SK-N-DZ (cell line): Measurements from ENCODE around the gene ZBTB22.

Source experiments
- DNase-seq: peaks from one replicate; pipeline ENCODE4 v3.0.0-alpha.2; 2015; ENCODE audit warnings: low spot score

Gene ZBTB22

DNA sequence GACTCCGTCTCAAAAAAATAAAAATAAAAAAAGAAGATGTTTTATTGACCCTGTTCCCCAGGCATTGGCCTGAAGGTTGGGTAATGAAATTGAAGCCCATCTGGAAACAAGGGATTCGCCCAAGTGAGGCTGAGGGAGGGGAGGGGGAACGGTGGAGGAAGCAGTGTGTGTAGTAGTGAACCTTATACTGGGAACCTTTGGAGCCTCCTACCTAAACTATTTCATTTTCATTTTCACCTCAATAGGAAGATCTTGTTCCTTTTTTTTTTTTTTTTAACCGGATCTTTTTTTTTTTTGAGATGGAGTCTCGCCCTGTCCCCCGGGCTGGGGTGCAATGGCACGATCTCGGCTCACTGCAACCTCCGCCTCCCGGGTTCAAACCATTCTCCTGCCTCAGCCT, 13.2 kb upstream of the ZBTB22 start:
- DNase-seq, result no peak

- DNase-seq, result no peak
Measured at GRCh38 chr6:33329058-33329457, 11.5 kb upstream of the ZBTB22 start.

GRCh38 chr6:33324125-33324524, 6.6 kb upstream of the ZBTB22 start:
- DNase-seq, result no peak

GRCh38 chr6:33323623-33323948, 6.0 kb upstream of the ZBTB22 start:
- no peak for DNase-seq

- no peak for DNase-seq
Measured at GRCh38 chr6:33321227-33321626, 3.7 kb upstream of the ZBTB22 start.

GRCh38 chr6:33320315-33321181, 3.0 kb upstream of the ZBTB22 start:
- DNase-seq, result no peak

GRCh38 chr6:33319939-33320314, 2.4 kb upstream of the ZBTB22 start:
- DNase-seq, result no peak

- no peak for DNase-seq
Measured at GRCh38 chr6:33318426-33319073, 1.0 kb upstream of the ZBTB22 start.

- no peak for DNase-seq
Measured at GRCh38 chr6:33317419-33317668, 200 bp downstream of the ZBTB22 start.

DNA sequence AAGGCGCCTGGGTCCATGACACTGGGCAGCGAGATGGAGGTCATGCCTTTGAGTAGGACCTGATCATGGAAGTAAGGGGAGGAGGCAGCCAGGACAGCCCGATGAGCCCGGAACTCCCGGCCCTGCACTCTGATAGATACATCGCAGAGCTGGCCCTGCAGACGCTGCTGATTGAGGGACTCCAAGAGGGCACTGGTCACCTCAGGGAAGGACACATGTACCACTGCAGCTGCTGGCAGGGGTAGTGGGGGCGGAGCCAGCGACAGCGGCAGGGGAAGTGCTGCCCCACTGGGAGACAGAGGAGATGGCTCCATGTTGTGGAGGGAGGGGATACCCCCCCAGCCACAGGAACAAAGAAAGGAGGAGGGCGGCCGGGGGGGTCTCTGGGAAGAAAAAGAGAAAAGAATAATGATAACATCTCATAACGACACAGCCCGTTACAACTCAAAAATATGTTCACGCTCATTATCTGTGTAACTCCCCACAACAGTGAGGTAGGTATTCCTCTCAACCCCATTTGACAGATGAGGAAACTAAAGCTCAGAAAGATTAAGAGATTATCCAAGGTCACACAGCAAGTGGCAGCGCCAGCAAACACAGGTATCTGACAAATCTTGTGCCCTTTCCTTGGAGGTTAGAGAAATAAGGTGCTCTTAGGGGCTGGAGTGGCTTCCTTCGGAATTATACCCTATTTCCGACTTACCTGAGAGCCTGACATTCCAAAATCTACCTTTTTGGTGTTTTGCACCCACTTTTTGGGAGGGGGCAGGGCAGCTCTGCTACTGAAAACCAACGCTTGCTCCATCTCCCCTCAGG, 733 bp downstream of the ZBTB22 start:
- no peak for DNase-seq

DNA sequence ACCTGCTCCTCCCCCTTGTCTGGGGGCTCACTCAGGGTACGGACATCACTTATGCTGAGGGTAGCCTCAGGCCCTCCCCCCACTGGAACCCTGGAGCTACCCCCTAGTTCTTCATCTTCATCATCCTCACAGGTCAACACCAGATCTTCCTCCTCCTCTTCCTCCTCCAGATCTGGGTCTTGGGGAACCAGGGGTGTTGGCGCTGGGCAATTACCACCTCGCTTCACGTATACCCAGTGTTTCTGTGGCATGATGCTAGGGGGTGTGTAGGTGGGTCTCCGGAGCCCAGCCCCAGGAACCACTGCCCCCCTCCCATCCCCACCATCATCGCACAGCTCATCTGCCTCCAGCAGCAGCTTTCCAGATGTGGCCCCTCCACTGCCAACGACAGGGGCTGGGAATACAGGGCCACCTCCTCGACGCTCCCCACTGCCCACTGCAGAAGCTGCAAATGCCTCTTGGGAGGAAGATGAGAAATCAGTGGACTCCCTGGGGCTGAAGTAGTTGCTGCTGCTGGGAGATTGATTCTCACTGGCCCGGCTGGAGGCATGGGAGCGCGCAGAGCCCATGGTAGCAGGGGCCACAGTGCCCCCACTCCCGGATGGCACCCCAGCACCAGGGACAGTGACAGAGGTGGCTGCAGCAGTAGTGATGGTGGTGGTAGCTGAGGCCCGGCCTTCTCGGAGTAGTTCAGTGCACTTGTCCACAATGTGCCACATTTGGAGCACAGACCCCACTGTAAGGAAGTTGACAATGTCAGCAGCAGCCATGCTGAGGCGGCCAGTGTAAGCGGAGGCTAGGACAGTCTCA, 1.5 kb downstream of the ZBTB22 start:
- no peak for DNase-seq

DNA sequence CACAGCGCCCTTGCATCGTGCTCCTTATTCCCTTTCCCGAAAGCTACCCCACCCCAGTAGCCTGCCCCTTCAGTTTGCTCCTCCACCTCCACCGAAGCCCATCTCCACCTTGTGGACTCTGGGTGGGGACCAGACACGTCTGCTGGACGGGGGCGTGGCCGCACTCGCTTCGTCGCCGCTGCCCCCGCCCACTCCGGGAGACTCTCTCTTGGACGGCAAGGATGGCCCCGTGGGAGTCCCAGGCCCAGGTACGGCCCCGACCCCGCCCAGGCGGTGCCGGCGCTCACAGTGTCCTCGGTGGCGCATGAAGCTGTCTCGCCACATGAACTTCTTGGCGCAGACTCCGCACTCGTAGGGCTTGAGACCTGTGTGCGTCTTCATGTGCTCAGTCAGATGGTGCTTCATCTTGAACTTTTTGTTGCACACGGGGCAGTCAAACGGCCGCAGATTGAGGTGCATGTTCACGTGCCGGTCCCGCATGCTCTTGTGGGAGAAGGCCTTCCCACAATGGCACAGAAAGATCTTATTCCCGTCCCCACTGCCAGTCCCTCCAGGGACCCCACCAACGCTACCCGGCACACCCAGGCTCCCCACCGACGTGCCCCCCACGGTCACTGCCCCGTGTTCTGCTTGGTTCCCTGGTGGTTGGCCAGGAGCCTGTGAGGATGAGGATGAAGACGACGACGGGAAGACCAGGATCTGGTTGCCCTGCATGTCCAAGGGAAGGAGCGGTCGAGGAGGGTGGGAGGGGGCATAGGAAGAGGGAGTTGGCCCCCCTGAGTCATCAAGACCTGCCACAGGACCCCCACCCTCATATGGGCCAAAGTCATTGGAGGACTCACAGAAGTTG, 2.4 kb downstream of the ZBTB22 start:
- no peak for DNase-seq

GRCh38 chr6:33314515-33314942, 3.0 kb downstream of the ZBTB22 start:
- DNase-seq, result peak; percentile 31

DNA sequence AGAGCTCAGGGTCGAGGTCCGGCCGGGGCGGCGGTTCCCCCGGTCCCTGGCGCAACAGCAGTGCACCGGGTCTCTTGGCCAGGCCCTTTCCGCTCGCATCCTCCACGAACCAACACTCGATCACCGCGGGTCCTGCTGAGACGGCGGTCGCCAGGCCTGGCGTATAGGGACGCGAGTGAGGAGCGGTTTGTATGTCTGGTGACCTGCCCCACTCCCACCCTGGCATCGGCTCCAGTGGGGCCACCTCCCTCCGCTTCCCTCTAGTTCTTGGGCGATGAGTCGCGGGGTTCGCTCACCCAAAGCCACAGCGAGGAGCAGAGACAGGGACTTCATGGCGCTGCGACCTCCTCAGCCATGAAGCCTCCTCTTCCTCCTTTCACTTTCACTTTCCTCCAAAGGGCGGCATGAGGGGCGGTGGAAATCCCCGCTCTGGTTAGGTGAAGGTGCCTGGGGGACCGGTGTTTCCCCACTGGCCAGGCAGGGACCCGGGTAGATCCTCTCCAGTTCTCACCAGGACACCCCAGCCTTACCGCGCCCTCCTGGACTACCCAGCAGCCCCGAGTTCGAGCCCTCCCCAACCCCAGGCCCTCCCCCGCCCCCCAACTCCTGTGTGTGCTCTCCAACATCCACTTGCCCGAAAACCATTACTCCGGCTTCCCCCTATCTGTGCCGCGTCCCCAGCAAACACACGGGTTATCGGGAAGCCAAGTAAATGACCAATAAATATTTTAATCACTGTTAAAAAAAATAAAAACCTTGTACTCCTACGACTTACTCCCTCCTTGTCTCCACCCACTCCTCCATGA, 3.6 kb downstream of the ZBTB22 start, which contains the start of gene TAPBP:
TAPBP (minus strand) TSS at position 370 of the 806 bp plus-strand sequence; CDS start at position 333, 37 bp downstream.
- no peak for DNase-seq

DNA sequence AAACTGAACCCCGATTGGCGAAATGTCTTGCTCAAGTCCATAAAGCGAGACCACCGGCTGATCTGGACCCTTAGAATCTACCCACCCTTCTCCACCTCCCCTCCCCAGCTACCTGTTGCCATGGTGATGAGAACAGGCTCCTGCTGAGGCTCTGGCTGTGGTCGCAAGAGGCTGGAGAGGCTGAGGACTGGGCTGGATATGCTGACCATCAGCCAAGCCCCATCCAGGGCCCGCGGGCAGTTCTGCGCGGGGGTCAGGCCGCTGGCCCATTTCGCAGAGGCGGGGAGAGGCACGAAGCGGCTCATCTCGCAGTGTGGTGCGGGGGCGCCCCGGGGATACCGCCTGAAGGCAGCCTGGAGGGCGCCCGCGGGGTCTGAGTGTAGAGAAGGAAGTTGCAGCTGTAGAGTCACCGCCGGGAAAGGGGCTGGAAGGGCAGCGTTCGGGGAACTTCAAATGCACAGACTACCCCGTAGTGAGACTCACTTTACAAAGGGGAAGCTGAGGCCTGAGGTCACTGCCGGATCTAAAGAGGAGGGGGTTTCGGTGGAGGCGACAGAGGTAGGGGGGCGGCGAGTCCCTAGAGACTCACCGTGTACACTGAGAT, 4.3 kb downstream of the ZBTB22 start:
- peak; percentile 54 for DNase-seq

- peak; percentile 40 for DNase-seq
Measured at GRCh38 chr6:33312361-33313104, 5.0 kb downstream of the ZBTB22 start.

DNA sequence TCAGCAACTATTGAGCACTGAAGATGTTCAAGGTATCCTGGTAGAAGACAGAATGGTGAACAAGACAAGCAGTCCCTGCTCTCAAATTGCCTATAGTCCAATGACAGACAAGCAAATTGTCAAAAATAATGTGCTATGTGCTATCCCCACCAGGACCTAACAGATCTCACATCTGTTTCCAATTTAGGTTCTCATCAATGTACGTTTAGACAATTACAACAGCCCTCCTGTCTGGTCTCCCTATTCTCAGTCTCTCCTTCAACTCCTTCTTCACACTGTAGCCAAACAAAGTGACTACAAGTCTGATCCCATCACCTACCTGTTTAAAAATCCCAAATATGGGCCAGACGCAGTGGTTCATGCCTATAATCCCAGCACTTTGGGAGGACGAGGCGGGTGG, 11.2 kb downstream of the ZBTB22 start:
- peak; percentile 52 for DNase-seq

DNA sequence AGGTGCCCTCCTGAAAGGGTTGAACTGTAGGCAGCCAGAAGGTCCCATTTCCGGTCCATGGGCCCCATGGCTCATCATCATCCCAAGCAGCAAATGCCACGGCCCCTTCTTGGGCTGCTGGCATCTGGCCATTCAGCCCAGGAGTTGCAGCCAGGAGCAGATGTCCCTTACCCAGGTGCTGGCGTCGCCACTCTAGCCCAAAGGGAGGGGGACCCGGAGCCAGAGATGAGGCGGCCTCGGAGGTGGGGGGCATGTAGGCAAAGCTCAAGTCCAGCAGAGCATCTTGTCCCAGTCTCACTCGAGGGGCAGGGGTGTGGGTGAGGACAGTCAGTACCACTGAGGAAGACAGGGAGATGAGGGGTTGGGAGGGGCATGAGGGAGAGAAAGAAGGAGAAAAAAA, 12.5 kb downstream of the ZBTB22 start:
- DNase-seq, result no peak

- no peak for DNase-seq
Measured at GRCh38 chr6:33304216-33304615, 13.3 kb downstream of the ZBTB22 start.
